Naive thymus-derived CD4-positive, alpha-beta T cell (primary cell): ENCODE data around the gene RSAD2. TPM values are rescaled to one million over a fixed set of nuclear protein-coding genes. Genes with fewer than 3 reads are reported as not detected.

ENCODE experiments used
- ATAC-seq: fragments of 150-1000 bp; cut with Tn5 transposase; 2 replicates; pipeline ENCODE4 v1.10.0; 2021; ENCODE audit warnings: mild to moderate bottlenecking, moderate library complexity
- CTCF ChIA-PET: fragments of 350-600 bp; sonication (Branson Sonifier 250); formaldehyde crosslinking; loops from one replicate; lab custom pipeline; 2021; ENCODE audit warnings: antibody characterized with exemption; lab: Charles Lee
- POLR2A ChIA-PET: fragments of 350-600 bp; sonication (Branson Sonifier 250); formaldehyde crosslinking; loops from one replicate; lab custom pipeline; 2021; ENCODE audit warnings: antibody characterized with exemption, inconsistent platforms; lab: Charles Lee
- DNase-seq, 9 donors: peaks; one replicate each; pipeline versions ENCODE4 v3.0.0 to v3.0.0-alpha.2; 2020 to 2022; ENCODE audit warnings: mixed read lengths in 1 of 9
- H3K27ac ChIP-seq: one replicate; pipeline ENCODE4 v1.7.0; 2013; ENCODE audit warnings: mild to moderate bottlenecking, low read depth, low read length, moderate library complexity
- H3K27me3 ChIP-seq, 2 donors: one replicate each; pipeline ENCODE4 v1.7.0; 2013; ENCODE audit warnings: low read length in 2 of 2, mild to moderate bottlenecking in 2 of 2, moderate library complexity in 2 of 2; ENCODE audit not compliant: control insufficient read depth in 2 of 2, insufficient read depth in 2 of 2
- H3K36me3 ChIP-seq, 3 experiments: 1 replicate in 2 of 3; 2 replicates in 1 of 3; pipeline ENCODE4 v1.7.0; 2013; ENCODE audit warnings: low read length in 3 of 3, mild to moderate bottlenecking in 3 of 3, moderate library complexity in 1 of 3; ENCODE audit not compliant: insufficient read depth in 3 of 3, control insufficient read depth in 2 of 3
- H3K4me1 ChIP-seq, 2 donors: one replicate each; pipeline ENCODE4 v1.7.0; 2013; ENCODE audit warnings: low read length in 2 of 2, mild to moderate bottlenecking in 2 of 2, moderate library complexity in 1 of 2; ENCODE audit not compliant: control insufficient read depth in 2 of 2, insufficient read depth in 2 of 2
- H3K4me3 ChIP-seq: 2 replicates; pipeline ENCODE4 v1.7.0; 2013; ENCODE audit warnings: mild to moderate bottlenecking, low read length
- H3K9me3 ChIP-seq, 3 experiments: 1 replicate in 2 of 3; 2 replicates in 1 of 3; pipeline ENCODE4 v1.7.0; 2013; ENCODE audit warnings: low read length in 3 of 3; ENCODE audit not compliant: control insufficient read depth in 2 of 3
- H3K27ac Mint-ChIP-seq, 9 donors: one replicate each; pipeline ENCODE4 v1.8.0; 2020 to 2022; ENCODE audit warnings: mixed read lengths in 9 of 9, mild to moderate bottlenecking in 8 of 9, moderate library complexity in 5 of 9, inconsistent platforms in 2 of 9
- H3K27me3 Mint-ChIP-seq, 5 donors: one replicate each; pipeline ENCODE4 v1.8.0; 2021 to 2022; ENCODE audit warnings: mixed read lengths in 5 of 5, mild to moderate bottlenecking in 1 of 5
- H3K36me3 Mint-ChIP-seq, 5 donors: one replicate each; pipeline ENCODE4 v1.8.0; 2020 to 2022; ENCODE audit warnings: mixed read lengths in 5 of 5, mild to moderate bottlenecking in 3 of 5, inconsistent platforms in 1 of 5
- H3K4me1 Mint-ChIP-seq, 7 donors: one replicate each; pipeline ENCODE4 v1.8.0; 2020 to 2022; ENCODE audit warnings: mixed read lengths in 7 of 7, mild to moderate bottlenecking in 3 of 7, inconsistent platforms in 1 of 7
- H3K4me3 Mint-ChIP-seq, 10 donors: one replicate each; pipeline ENCODE4 v1.8.0; 2020 to 2022; ENCODE audit warnings: mild to moderate bottlenecking in 10 of 10, mixed read lengths in 10 of 10, moderate library complexity in 6 of 10, inconsistent platforms in 2 of 10
- H3K9me3 Mint-ChIP-seq, 11 donors: one replicate each; pipeline ENCODE4 v1.8.0; 2020 to 2022; ENCODE audit warnings: mixed read lengths in 11 of 11, mild to moderate bottlenecking in 4 of 11, inconsistent platforms in 1 of 11, moderate library complexity in 1 of 11
- intact Hi-C, 2 donors: fragments of 100-400 bp; cut with micrococcal nuclease; formaldehyde crosslinking; loops; one replicate each; pipeline ENCODE4 v1.15.1; 2023
- polyA plus RNA-seq, 2 donors: library from polyadenylated mRNA; unstranded; fragments of 300-500 nt; fragmentation: Illumina TruSeq; gene quantifications; one replicate each; pipeline ENCODE4 v1.2.3, GENCODE V29; 2021
- total RNA-seq, 6 experiments: library from RNA in 5 of 6; stranded (reverse) in 5 of 6; gene quantifications; 1 replicate in 5 of 6; 2 replicates in 1 of 6; pipeline ENCODE4 v1.2.3 and lab custom pipeline; 2021 to 2026

Gene RSAD2
- total and polyA plus RNA-seq, 7 experiments from 2014 or later: 5.0 to 72.6 (median 6.6) TPM

DNA sequence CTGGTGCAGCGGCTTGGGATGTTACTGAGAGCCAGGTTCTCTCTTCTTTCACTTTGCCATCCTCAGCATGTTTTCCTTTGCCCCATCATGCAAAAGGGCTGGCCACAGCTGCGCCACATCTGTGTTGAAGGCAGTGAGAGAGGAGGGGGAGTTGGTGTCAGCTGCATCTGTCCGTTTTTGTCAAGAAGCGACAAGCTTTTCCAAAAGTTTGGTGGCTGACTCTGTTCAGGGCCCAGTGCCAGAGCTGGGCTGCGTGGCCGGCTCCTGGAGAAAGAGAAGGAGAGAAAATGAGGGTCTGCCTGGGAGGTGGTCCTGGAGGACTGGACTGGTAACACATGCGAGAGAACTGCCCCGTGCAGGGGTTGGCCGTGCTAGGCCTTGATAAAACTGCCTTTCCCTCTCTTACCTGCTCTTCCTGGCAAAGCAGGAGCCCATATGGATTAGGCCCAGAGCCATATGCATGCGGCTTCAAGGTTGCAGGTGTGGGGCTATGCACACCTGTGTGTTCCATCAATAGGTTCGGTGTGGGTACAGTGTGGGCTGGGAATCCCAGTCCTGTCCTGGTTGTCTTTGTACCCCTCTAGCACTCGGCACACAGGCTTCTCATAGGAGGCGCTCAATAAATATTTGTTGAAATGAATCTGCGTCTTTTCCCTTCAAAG lies 48.6 kb downstream of the RSAD2 start:
- Histone ChIP-seq H3K4me1 (peaks cover 0 to 62% of the 10 kb centered on the region in 2 donors), H3K27ac (no peak overlapping the region), H3K4me3 (no peak overlapping the region), H3K9me3 (no peaks in the 10 kb centered on the region), H3K27me3 (no peaks in the 10 kb centered on the region), H3K36me3 (peaks cover 0 to 3% (median 0%) of the 10 kb centered on the region in 3 experiments)
- no peak for DNase-seq
- no peaks in the 10 kb centered on the region for H3K27me3 Mint-ChIP-seq
- POLR2A ChIA-PET: no interaction called here
- intact Hi-C loops: no loop called here
- CTCF ChIA-PET: no interaction called here
- peaks cover 4 to 68% (median 28%) of the 10 kb centered on the region in 5 donors for H3K36me3 Mint-ChIP-seq
- peak overlapping the region in 5 of 10 donors; percentile 2 to 78 (median 49) for H3K4me3 Mint-ChIP-seq
- H3K27ac Mint-ChIP-seq: peak overlapping the region in 7 of 9 donors; percentile 65 to 89 (median 82)
- peaks cover 0 to 12% (median 0%) of the 10 kb centered on the region in 11 donors for H3K9me3 Mint-ChIP-seq
- H3K4me1 Mint-ChIP-seq: peaks cover 52 to 90% (median 87%) of the 10 kb centered on the region in 7 donors
- ATAC-seq: no peak

- H3K9me3 Mint-ChIP-seq: peaks cover 0 to 19% (median 8%) of the 10 kb centered on the region in 11 donors
- ATAC-seq (no peak), DNase-seq (no peak)
- Histone ChIP-seq H3K27ac (no peak overlapping the region), H3K9me3 (no peaks in the 10 kb centered on the region), H3K27me3 (no peaks in the 10 kb centered on the region), H3K36me3 (peaks cover 0 to 3% (median 0%) of the 10 kb centered on the region in 3 experiments), H3K4me1 (peaks cover 0 to 53% of the 10 kb centered on the region in 2 donors), H3K4me3 (no peak overlapping the region)
- no peaks in the 10 kb centered on the region for H3K27me3 Mint-ChIP-seq
- H3K4me1 Mint-ChIP-seq: peaks cover 48 to 89% (median 87%) of the 10 kb centered on the region in 7 donors
- POLR2A ChIA-PET: no interaction called here
- H3K36me3 Mint-ChIP-seq: peaks cover 4 to 71% (median 38%) of the 10 kb centered on the region in 5 donors
- CTCF ChIA-PET: no interaction called here
- peak overlapping the region in 7 of 9 donors; percentile 26 to 89 (median 78) for H3K27ac Mint-ChIP-seq
- intact Hi-C loops: no loop called here
- peak overlapping the region in 2 of 10 donors; percentile 2 to 78 for H3K4me3 Mint-ChIP-seq
These were observed 49.6 kb downstream of the RSAD2 start for GRCh38 chr2:6927186-6927585.

GRCh38 chr2:6927753-6928152 lies 50.2 kb downstream of the RSAD2 start:
- H3K4me3 ChIP-seq: no peak overlapping the region
- peak overlapping the region in 4 of 10 donors; percentile 28 to 75 (median 63) for H3K4me3 Mint-ChIP-seq
- H3K9me3 Mint-ChIP-seq: peaks cover 0 to 19% (median 9%) of the 10 kb centered on the region in 11 donors
- peaks cover 47 to 91% (median 87%) of the 10 kb centered on the region in 7 donors for H3K4me1 Mint-ChIP-seq
- peaks cover 0 to 50% of the 10 kb centered on the region in 2 donors for H3K4me1 ChIP-seq
- ATAC-seq (no peak), DNase-seq (no peak)
- H3K36me3 ChIP-seq: peaks cover 0 to 3% (median 0%) of the 10 kb centered on the region in 3 experiments
- H3K36me3 Mint-ChIP-seq: peaks cover 4 to 71% (median 41%) of the 10 kb centered on the region in 5 donors
- ChIA-PET POLR2A (interaction anchor here (0.6 to 1.8 kb wide), 3 partner anchors 14 to 51 kb away, joined by 3 to 4 read pairs (median 3); no protein-coding TSS in a partner anchor), CTCF (no interaction called here)
- H3K9me3 ChIP-seq: no peaks in the 10 kb centered on the region
- H3K27me3 ChIP-seq: no peaks in the 10 kb centered on the region
- H3K27ac ChIP-seq: no peak overlapping the region
- intact Hi-C loops: no loop called here
- peak overlapping the region in 6 of 9 donors; percentile 6 to 80 (median 52) for H3K27ac Mint-ChIP-seq
- H3K27me3 Mint-ChIP-seq: no peaks in the 10 kb centered on the region

DNA sequence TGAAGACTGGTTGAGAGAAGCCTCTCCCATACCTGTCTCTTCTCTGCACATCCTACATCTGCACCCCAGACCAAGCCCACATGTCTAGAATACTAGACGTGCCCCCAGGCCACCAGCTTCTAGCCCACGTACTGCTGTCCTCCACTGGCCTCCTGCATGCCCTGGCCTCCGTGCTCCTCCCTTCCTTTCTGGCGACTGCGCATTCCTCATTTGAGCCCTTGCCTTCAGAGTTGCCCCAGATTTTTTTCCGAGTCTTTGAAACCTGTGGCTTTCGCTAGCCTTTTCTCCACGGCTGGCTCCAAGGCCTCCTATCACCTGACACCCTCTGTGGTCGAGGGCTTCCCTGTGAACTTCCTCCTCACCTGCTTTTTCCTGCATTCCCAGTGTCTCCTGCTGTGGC lies 50.9 kb downstream of the RSAD2 start:
- POLR2A ChIA-PET: interaction anchor here (0.9 to 1.8 kb wide), 3 partner anchors 30 to 83 kb away, joined by 3 to 4 read pairs (median 3); no protein-coding TSS in a partner anchor
- Mint-ChIP-seq H3K4me1 (peaks cover 44 to 91% (median 87%) of the 10 kb centered on the region in 7 donors), H3K36me3 (peaks cover 4 to 73% (median 41%) of the 10 kb centered on the region in 5 donors), H3K4me3 (peak overlapping the region in 9 of 10 donors; percentile 2 to 75 (median 30)), H3K27ac (peak overlapping the region in 8 of 9 donors; percentile 8 to 89 (median 73)), H3K9me3 (peaks cover 0 to 19% (median 9%) of the 10 kb centered on the region in 11 donors), H3K27me3 (no peaks in the 10 kb centered on the region)
- DNase-seq (no peak), ATAC-seq (no peak)
- intact Hi-C loops: no loop called here
- no peak overlapping the region for H3K4me3 ChIP-seq
- peaks cover 0 to 53% of the 10 kb centered on the region in 2 donors for H3K4me1 ChIP-seq
- peak overlapping the region; percentile 50 for H3K27ac ChIP-seq
- H3K9me3 ChIP-seq: no peaks in the 10 kb centered on the region
- CTCF ChIA-PET: no interaction called here
- peaks cover 0 to 3% (median 0%) of the 10 kb centered on the region in 3 experiments for H3K36me3 ChIP-seq
- H3K27me3 ChIP-seq: peaks cover 0 to 2% of the 10 kb centered on the region in 2 donors

- H3K36me3 Mint-ChIP-seq: peaks cover 0 to 67% (median 41%) of the 10 kb centered on the region in 5 donors
These were observed 51.7 kb downstream of the RSAD2 start for GRCh38 chr2:6929196-6929819.

More at GRCh38 chr2:6929196-6929819, 51.7 kb downstream of the RSAD2 start:
- no peaks in the 10 kb centered on the region for H3K27me3 Mint-ChIP-seq
- CTCF ChIA-PET: interaction anchor here (1.0 to 1.4 kb wide), 4 partner anchors 8 to 84 kb away, joined by 3 to 8 read pairs (median 6); no protein-coding TSS in a partner anchor
- H3K9me3 Mint-ChIP-seq: peaks cover 0 to 19% (median 9%) of the 10 kb centered on the region in 11 donors
- peak overlapping the region in 7 of 10 donors; percentile 20 to 75 (median 52) for H3K4me3 Mint-ChIP-seq
- ATAC-seq (no peak), DNase-seq (no peak)
- peaks cover 0 to 2% of the 10 kb centered on the region in 2 donors for H3K27me3 ChIP-seq
- no peaks in the 10 kb centered on the region for H3K9me3 ChIP-seq
- POLR2A ChIA-PET: interaction anchor here (0.7 to 1.8 kb wide), 7 partner anchors 9 to 1753 kb away, joined by 3 to 4 read pairs (median 4); partner anchors contain the start of gene ID2
- H3K4me3 ChIP-seq: no peak overlapping the region
- peaks cover 0 to 44% of the 10 kb centered on the region in 2 donors for H3K4me1 ChIP-seq
- H3K27ac ChIP-seq: no peak overlapping the region
- peaks cover 0 to 3% (median 0%) of the 10 kb centered on the region in 3 experiments for H3K36me3 ChIP-seq
- H3K4me1 Mint-ChIP-seq: peaks cover 40 to 91% (median 87%) of the 10 kb centered on the region in 7 donors
- peak overlapping the region in 6 of 9 donors; percentile 22 to 80 (median 72) for H3K27ac Mint-ChIP-seq
- intact Hi-C loops: no loop called here
